Measurements from ENCODE around the gene NELFB. TPM values are rescaled to one million over a fixed set of nuclear protein-coding genes. Genes with fewer than 3 reads are reported as not detected.

Gene NELFB
- total RNA-seq, 1 experiment from 2014 or later = 95.0 TPM

GRCh38 chr9:137224830-137225694 is 30.1 kb upstream of the NELFB start, which contains the start of gene CYSRT1:
Gene CYSRT1 (plus strand): TSS chr9:137225174. CDS start chr9:137225622, 448 bp downstream.
- H3K27ac Mint-ChIP-seq = no peak within 1 kb of the TSS
- DNase-seq (ENCODE audit: low spot score) = peak; percentile 57
- peak within 1 kb of the TSS; percentile 77 for H3K4me3 Mint-ChIP-seq
- CTCF ChIA-PET = interaction anchor here (0.8 to 8.9 kb wide), 12 partner anchors 11 to 198 kb away, joined by 3 to 143 read pairs (median 4); partner anchors contain the start of genes ANAPC2, EXD3, NOXA1 and NPDC1
- ATAC-seq = no peak
- H3K36me3 Mint-ChIP-seq = no peaks in the 10 kb centered on the region
- no peaks in the 10 kb centered on the region for H3K27me3 Mint-ChIP-seq (ENCODE audit: low read depth)
- no peak for TF ChIP-seq CDX4 (CRISPR knock-in tag; IDR thresholded peaks at IDR 0.05; ENCODE audit: borderline replicate concordance)
- TF ChIP-seq ATF2 (CRISPR knock-in tag; IDR thresholded peaks at IDR 0.05; ENCODE audit: borderline replicate concordance, low read depth) = no peak
- TF ChIP-seq ZNF425 (CRISPR knock-in tag; conservative IDR thresholded peaks at IDR 0.05) = no peak
- TF ChIP-seq ZNF532 (CRISPR knock-in tag; IDR thresholded peaks at IDR 0.05; ENCODE audit: borderline replicate concordance) = no peak
- TF ChIP-seq PREB (CRISPR knock-in tag; IDR thresholded peaks at IDR 0.05; ENCODE audit: borderline replicate concordance) = no peak
- no peak for TF ChIP-seq MXD4 (CRISPR knock-in tag; IDR thresholded peaks at IDR 0.05; ENCODE audit: borderline replicate concordance)
- TF ChIP-seq ZNF281 (CRISPR knock-in tag; IDR thresholded peaks at IDR 0.05) = no peak
- TF ChIP-seq SP1 (CRISPR knock-in tag; conservative IDR thresholded peaks at IDR 0.05) = no peak
- no peak for TF ChIP-seq TP53 (CRISPR knock-in tag; IDR thresholded peaks at IDR 0.05)
- TF ChIP-seq FOXK1 (CRISPR knock-in tag; IDR thresholded peaks at IDR 0.05) = no peak
- TF ChIP-seq CTCF (IDR thresholded peaks at IDR 0.05) = no peak
- no peak for TF ChIP-seq RORB (CRISPR knock-in tag; IDR thresholded peaks at IDR 0.05)
- TF ChIP-seq ETV6 (CRISPR knock-in tag; IDR thresholded peaks at IDR 0.05) = no peak
- TF ChIP-seq ZNF232 (CRISPR knock-in tag; IDR thresholded peaks at IDR 0.05) = no peak
- POLR2A ChIA-PET = interaction anchor here (1.6 kb wide), 1 partner anchor 110 kb away, joined by 3 read pairs; no protein-coding TSS in a partner anchor
- no peaks in the 10 kb centered on the region for H3K9me3 Mint-ChIP-seq
- peaks cover 3% of the 10 kb centered on the region for H3K4me1 Mint-ChIP-seq

Data from WTC11 (cell line).